NCI-H446 (cell line): ENCODE results near the gene CGB2.
A peak's percentile ranks its signal among the peaks of the same experiment; 100 is the strongest.

Experiments used
- DNase-seq, 2 experiments: peaks; one replicate each; lab custom pipeline; 2025; lab: John Stamatoyannopoulos, UW

CGB2 gene

GRCh38 chr19:49067554-49067953 is 35.9 kb downstream of the CGB2 start:
- DNase-seq, result no peak

GRCh38 chr19:49069026-49069425 is 37.3 kb downstream of the CGB2 start:
- no peak for DNase-seq

DNA sequence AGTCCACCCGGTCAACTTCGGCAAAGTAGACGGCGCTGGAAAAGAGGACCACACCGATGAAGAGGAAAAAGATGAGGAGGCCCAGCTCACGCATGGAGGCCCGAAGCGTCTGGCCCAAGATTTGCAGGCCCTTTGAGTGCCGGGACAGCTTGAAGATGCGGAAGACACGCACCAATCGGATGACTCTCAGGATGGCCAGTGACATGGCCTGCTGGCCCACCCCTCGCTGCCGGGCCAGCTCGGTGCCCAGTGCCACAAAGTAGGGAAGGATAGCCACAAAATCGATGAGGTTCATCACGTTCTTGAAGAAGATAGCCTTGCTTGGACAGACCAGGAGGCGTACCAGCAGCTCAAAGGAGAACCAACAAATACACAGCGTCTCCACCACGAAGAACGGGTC is 38.7 kb downstream of the CGB2 start:
- DNase-seq, result no peak

DNA sequence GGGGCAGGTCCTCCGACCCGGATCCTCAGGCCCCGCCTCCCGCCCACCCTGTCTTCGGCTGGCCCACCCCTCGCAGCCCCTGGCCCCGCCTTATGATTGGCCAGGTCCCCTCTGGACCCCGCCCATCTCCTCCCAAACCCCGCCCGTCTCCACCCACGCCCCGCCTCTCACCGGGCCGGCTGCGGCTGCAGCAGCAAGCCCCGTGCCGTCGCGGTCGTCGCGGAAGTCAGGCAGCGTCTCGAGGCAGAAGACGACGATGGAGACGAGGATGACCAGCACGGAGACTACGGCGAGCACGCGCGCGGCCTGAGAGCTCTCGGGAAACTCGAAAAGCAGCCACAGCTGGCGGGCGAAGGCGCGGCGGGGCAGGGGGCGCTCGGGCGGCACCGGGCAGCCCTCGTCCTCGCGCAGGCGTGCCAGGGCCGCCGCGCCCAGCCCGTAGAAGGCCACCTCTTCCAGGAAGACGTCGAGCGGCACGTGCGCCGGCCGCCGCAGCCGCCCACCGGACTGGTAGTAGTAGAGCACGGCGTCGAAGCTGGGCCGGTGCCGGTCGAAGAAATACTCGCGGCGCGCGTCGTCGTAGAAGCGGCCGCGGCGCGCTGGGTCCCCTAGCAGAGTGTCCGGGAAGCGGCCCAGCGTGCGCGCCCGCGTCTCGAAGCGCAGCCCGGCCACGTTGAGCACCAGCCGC is 40.3 kb downstream of the CGB2 start:
- DNase-seq, result no peak

GRCh38 chr19:49073514-49074378 is 42.1 kb downstream of the CGB2 start:
- DNase-seq, result peak in 1 of 2 experiments; percentile 17

- DNase-seq, result peak in 1 of 2 experiments; percentile 65
Observed at GRCh38 chr19:49074869-49075268, 43.2 kb downstream of the CGB2 start.

DNA sequence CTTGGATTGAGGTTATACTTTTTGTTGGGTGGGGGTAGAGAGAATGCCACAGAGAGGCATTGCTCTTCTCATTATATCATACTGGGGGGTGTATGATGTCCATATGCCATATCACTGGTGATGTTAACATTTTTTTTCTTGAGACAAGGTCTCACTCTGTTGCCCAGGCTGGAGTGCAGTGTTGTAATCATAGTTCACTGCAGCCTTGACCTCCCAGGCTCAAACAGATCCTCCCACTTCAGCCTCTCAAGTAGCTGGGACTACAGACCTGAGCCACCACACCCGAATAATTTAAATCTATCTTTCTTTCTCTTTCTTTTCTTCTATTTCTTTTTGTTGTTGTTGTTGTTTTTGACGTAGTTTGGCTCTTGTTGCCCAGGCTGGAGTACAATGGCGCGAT is 48.7 kb downstream of the CGB2 start:
- no peak for DNase-seq

DNA sequence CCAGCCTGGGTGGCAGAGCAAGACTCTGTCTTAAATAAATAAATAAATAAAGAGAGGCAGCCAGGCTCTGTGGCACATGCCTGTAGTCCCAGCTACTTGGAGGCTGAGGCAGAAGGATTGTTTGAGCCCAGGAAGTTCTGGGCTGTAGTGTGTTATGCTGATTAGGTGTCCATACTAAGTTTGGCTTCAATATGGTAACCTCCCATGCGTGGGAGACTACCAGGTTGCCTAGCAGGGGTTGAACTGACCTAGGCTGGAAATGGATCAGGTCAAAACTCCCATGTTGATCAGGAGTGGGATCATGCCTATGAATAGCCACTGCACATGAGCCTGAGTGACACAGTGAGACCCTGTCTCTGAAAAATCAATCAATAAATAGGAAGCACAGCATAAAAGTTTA is 49.6 kb downstream of the CGB2 start:
- DNase-seq, result no peak
